HG02973 (cell line): ENCODE data around the gene SGCE.
A peak's percentile ranks its signal among the peaks of the same experiment; 100 is the strongest.

ENCODE experiments used
- ATAC-seq: cut with Tn5 transposase; IDR thresholded peaks from one replicate; pipeline ENCODE4 v1.9.1; 2021; ENCODE audit warnings: moderate library complexity; ENCODE audit not compliant: unreplicated experiment

The SGCE gene

GRCh38 chr7:94630855-94631254 lies 25.1 kb downstream of the SGCE start:
- ATAC-seq, result no peak

GRCh38 chr7:94623820-94624219 lies 32.1 kb downstream of the SGCE start:
- no peak for ATAC-seq

- peak; percentile 5 for ATAC-seq
These were observed 34.8 kb downstream of the SGCE start for GRCh38 chr7:94621120-94621519.

GRCh38 chr7:94620703-94621118 lies 35.2 kb downstream of the SGCE start:
- ATAC-seq, result peak; percentile 97

DNA sequence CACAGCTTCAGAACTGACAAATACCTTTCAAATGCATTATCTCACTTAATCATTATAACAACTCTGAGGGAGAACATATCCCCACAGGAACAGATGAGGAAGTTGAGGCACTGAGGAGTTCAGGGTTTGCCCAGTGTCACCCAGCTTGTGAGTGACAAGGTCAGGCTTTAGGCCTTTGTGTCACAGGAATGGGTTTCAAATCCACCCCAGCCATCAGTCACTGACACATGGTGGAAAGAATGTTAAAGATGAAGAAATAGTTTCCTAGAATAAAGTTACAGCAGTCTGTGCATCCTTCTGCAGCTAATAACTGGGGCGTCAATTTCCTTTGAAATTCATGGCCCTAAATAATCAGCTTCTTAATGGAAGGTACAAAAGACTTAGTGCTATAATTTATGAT lies 37.8 kb downstream of the SGCE start:
- ATAC-seq, result no peak

- no peak for ATAC-seq
These were observed 39.1 kb downstream of the SGCE start for GRCh38 chr7:94616855-94617254.

DNA sequence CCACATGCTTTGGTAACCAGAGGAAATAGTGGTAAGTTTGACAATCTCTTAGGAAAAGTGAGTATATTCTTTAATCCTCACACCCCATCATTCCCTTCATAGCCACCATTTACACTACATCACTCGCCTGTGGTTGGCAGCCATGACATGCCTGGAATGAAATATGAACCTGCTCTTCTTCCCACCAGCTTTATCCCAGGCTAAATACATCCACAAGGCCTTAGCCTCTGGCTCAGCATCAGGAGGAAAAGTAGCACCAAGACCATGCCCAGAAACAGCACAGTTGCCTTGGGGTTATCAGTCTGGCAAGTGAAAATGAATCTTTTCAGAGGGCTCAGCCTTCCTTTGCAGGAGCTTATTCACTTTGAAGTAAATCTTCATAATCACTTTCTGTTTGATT lies 40.3 kb downstream of the SGCE start:
- ATAC-seq, result no peak

DNA sequence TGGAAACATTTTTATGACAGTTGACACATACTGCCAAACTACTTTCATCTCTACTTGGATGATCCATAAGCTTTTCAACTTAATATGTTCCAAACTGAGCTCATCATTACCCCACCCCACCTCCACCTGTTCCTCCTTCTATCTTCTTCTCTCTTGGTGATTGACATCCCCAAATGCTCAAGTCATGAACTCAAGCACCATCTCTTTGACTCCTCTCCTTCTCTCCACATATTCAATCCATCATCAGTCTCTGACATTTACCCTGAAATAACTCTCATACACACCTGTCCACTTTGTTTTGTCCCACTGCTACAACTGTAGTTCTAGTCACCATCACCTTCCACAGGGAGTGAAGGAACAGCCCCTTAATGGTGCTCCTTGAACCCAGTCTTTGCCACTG lies 43.3 kb downstream of the SGCE start:
- ATAC-seq, result no peak

DNA sequence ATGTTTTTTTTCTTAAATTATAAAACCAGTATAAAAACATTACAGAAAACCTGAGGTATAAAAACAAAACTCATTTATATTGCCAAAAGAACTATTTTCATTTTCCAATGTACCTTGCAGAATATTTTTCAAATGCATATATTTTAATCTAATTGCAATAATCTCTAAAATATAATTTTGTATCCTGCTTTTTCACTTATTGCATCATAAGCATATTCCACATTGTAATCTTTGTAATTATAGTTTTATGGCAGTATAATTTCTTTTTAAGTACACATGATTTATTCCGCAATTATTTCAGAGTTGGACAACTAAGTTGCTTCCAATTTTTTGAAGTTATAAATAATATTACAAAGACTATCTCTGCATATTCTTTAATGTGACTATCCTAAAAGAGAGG lies 43.7 kb downstream of the SGCE start:
- ATAC-seq, result no peak

- ATAC-seq, result no peak
These were observed 46.4 kb downstream of the SGCE start for GRCh38 chr7:94609561-94609960.

DNA sequence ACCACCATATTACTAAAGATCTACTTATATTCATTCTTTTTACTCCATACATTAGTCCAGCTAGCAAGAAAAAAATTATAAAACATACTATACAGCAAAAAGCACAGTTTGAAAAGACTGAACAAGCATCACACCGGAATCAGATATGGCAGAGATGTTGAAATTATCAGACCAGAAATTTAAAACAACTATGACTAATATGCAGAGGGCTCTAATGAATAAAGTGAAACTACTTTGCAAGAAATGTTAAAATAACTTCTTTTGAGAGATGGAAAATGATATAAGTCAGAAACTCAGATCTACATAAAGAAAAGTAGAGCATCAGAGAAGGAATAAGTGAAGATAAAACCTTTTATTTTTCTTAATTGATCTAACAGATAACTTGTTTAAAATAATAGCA lies 50.9 kb downstream of the SGCE start:
- ATAC-seq, result peak; percentile 62

DNA sequence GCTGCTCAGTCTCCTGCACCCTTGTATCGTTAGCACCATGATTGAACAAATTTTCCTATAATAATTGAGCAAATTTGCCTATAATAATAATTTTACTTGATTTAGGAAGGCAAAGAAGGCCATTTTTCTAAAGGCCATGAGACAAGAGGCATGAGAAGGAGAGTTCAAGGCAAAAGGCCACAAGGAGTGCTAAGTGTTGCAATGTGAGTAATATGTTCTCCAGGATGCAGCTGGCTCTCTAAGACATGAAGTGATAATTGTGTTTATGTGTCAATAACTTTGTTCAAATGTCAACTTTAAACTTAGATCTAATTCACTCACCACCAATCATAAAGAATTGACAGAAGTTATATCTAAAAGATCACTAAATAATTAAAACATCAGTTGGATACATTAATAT lies 53.8 kb downstream of the SGCE start:
- ATAC-seq, result no peak

DNA sequence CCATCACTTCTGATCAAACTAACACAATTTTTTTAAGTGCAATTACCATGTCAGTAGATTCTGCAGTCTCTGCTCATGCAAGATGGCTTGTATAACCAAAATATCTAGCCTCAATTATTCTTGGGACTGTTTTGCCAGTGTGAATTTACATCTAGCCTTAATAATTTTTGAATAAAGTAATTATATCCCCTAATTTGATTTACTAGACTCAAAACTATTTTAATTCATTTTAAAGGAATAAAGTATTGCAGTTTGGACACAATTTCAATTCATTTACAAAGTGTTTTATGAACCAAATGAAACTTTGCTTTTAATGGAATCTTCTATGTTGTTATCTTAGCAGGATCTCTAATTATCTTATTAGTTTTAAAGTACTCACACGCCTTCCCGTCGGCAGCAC lies 55.7 kb downstream of the SGCE start:
- no peak for ATAC-seq

DNA sequence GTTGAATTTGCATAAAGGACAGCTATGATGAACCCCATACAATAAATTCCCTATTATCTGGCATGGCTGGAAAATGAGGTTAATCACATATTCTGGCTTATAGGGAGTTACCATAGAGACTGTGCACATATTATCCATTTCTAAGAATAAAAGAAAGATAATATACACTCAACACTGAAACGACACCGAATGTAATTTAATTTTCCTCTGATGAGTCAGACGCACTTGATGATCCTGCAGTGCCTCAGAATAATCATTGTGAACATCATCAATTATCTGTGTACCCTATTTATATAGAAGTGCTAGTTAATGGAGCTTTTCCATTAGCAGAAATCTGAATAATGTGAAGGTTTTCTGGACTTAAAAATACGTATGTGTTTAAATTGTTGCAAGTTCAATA lies 60.2 kb downstream of the SGCE start:
- no peak for ATAC-seq

DNA sequence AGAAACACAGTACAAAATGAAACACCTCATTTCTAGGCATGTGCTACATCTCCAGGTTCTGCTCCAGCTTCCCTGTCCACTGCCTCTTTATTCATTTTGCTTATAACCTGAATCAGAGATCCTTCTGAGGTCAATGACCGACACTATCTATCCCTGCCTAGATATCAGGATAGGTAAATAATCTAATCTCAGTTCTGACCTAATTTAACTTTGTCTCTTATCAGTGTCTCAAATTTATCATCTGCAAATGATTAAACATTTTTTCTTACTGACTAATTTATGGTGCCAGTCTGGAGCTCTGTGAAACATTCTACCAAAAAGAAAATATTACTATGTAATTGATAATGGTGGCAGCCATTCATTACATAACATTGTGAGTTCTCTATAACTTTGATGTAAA lies 61.1 kb downstream of the SGCE start:
- ATAC-seq, result no peak

DNA sequence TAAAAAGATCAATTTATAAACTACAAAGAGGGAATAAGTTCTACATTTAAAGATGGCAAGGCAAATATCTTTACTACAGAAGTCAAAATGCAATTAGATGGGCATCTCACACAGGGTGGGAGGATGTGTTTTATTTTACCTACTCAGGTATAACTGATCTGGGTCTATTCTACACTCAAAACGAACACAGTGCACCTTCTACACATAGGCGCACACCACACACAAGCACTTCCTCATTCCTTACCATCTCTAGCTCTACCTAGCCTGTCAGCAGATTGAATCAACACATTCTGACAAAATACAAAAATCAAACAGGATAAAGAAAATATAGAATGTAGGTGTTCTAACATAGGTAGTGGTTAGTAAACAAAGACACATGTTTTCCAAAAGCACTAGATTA lies 64.8 kb downstream of the SGCE start:
- peak; percentile 60 for ATAC-seq

DNA sequence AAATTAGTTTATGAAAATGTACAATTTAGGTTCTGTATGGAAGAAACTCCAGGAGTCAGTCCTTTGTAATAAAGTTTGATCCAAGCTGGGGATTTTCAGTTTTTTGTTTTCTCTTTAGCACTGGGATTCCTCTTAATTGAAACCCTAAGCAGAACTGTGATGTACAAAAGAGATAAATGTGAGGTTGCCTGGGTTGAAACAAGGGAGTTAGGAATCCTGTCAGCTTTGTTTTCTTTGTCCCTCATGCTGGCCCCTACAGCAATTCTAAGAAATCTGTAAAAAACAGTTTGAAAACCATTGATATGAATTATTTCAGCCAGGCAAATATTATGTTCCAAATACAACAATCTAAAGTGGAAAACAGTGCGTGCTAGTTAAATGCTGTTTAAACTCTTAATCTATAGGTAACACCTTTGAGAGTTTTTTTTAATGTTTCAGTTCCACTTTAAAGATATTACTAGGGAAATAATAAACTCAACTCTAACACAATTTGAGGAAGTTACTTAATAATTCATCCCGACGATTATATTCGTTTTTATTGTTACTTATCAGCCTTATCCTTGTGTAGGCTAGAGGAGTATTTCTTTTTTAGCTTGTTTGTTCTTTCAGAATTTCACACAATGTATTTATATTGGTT lies 65.3 kb downstream of the SGCE start:
- no peak for ATAC-seq

GRCh38 chr7:94588075-94588474 lies 67.9 kb downstream of the SGCE start:
- no peak for ATAC-seq

DNA sequence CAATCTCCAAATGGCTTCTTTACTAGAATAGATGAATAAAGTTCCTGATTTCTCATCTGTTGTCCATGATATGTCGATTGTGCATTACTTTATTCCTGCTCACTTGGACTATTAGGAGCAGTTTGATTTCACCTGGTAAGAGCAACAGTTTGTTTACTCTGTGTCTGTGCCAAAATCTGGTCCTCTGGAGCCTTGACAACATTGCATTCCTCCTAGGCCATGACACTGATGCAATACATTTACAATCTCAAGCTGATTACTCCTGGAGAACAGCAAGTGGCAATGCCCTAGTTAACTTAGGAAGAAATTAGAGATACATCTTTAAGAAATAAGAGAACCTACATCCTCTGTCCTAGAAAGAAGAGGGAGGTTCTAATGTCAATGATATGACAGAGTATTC lies 71.8 kb downstream of the SGCE start:
- no peak for ATAC-seq

- no peak for ATAC-seq
These were observed 75.3 kb downstream of the SGCE start for GRCh38 chr7:94580601-94581000.

- ATAC-seq, result no peak
These were observed 76.5 kb downstream of the SGCE start for GRCh38 chr7:94579470-94579869.

- ATAC-seq, result no peak
These were observed 77.3 kb downstream of the SGCE start for GRCh38 chr7:94578614-94579013.

GRCh38 chr7:94577357-94577756 lies 78.6 kb downstream of the SGCE start:
- ATAC-seq, result no peak

DNA sequence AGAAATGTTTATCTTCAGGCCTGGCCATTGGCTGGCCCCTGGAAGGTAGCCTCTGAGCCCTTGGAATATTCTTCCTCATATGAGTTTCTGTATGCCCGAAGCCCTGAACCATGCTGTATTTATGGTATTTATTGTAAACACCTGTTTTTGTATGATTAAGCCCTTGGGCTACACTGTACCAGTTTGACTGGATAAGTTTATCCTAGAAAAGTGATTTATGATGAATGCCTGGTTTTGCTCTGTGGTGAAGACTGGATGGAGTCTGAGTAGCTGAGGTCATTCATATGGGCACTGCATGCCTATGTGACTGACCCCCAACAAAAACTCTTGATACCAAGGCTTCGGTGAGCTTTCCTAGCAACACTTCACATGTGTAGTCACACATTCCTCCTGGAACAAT lies 79.6 kb downstream of the SGCE start:
- ATAC-seq, result no peak
